ENCODE data around the gene IFNA16. TPM values are rescaled to one million over a fixed set of nuclear protein-coding genes. Genes with fewer than 3 reads are reported as not detected.
"Not testable (repeated sequence)": the region's sequence is repeated elsewhere in the genome, so short reads cannot be mapped to it uniquely, and the experiment has no call there.

Gene IFNA16
- total RNA-seq, 2 donors from 2014 or later, result not detected

DNA sequence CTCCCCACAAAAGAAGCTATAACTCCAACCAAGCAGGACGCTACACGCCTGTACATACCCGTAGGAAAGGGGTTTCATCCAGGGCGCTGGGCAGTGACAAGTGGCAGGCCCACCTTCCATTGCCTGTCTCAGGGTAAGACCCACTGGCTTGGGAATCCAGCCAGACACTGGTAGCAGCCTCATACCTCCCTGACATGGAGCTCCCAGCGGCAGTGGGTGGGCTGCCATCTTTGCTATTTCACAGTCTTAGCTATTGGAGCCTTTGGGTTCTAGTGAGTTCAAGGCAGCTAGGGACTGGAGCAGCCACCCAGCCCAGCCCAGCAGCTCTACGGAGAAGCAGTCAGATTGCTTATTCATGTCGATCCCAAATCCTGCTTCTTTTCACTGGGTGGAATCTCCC lies 6.8 kb downstream of the IFNA16 start:
- TF ChIP-seq POLR2AphosphoS5 (IDR thresholded peaks at IDR 0.05) (no peak), POLR2A (IDR thresholded peaks at IDR 0.05) (no peak), CTCF (IDR thresholded peaks at IDR 0.05) (no peak)
- Histone ChIP-seq H3K36me3 (no peaks in the 10 kb centered on the region), H3K4me3 (no peak overlapping the region), H3K4me1 (replicated peaks) (no peaks in the 10 kb centered on the region), H3K9me3 (no peaks in the 10 kb centered on the region), H3K27ac (no peak overlapping the region), H3K27me3 (replicated peaks; ENCODE audit: insufficient read depth) (no peaks in the 10 kb centered on the region)
- DNase-seq (ENCODE audit: low spot score), result no peak
- intact Hi-C loops (cut with DNase I), result no loop called here
- WGBS, result 93% methylated on average over 7 of the region's 7 CpGs

GRCh38 chr9:21207043-21207442 lies 10.1 kb downstream of the IFNA16 start, which contains the start of gene IFNA10:
IFNA10 (minus strand) TSS chr9:21207143; CDS start chr9:21207097, 46 bp downstream.
- intact Hi-C loops (cut with DNase I); H3K36me3 ChIP-seq; H3K27me3 ChIP-seq (replicated peaks; ENCODE audit: insufficient read depth); H3K4me3 ChIP-seq; H3K4me1 ChIP-seq (replicated peaks); H3K27ac ChIP-seq; H3K9me3 ChIP-seq; DNase-seq (ENCODE audit: low spot score): not testable (repeated sequence)
- 88% methylated on average over 3 of the region's 3 CpGs for WGBS

DNA sequence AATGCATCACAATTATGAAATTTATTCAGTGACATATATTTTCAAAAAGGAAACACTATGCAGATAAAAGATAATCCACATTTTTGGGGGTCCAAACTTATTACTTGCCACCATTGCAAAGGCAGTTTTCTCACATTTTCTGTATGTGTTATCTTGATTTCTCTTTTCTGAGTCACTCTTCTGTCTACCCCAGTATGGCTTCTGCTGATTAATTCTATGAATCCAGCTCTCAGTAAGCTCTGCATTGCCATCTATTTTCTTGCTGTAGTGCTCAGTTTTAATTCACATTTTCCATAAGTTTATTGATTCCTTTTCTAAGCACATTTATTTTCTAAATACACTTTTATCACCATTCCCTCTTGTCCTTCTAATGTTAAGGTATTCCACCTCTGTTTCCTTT lies 11.9 kb downstream of the IFNA16 start:
- TF ChIP-seq POLR2AphosphoS5 (IDR thresholded peaks at IDR 0.05), result no peak
- TF ChIP-seq CTCF (IDR thresholded peaks at IDR 0.05), result no peak
- TF ChIP-seq POLR2A (IDR thresholded peaks at IDR 0.05), result no peak
- Histone ChIP-seq H3K27ac (no peak overlapping the region), H3K4me3 (no peak overlapping the region), H3K9me3 (no peaks in the 10 kb centered on the region), H3K4me1 (replicated peaks) (no peaks in the 10 kb centered on the region), H3K36me3 (no peaks in the 10 kb centered on the region), H3K27me3 (replicated peaks; ENCODE audit: insufficient read depth) (no peaks in the 10 kb centered on the region)
- intact Hi-C loops (cut with DNase I), result no loop called here
- no peak for DNase-seq (ENCODE audit: low spot score)

DNA sequence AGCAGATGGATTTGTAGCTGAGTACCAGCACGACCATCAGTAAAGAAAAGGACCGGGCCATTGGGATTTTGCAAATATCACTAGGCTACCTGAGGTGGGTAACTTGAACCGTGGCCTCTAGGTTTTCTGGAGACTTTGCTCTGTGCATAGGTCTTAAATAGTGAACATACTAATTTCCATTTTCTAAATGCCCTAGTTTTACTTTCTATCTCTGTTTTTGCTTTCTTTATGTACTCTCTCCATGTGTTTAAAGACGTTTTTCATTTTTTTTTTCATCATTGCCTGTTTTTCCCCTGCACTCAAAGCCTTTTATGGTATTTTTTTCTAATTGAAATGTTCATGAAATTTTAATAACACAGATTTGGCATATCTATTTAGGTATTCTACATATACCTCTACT lies 15.0 kb downstream of the IFNA16 start, which contains the start of gene IFNA7:
Gene IFNA7 (minus strand): TSS at position 101 of the 400 bp plus-strand sequence. CDS start 40 bp downstream, at position 61.
- H3K9me3 ChIP-seq; H3K4me3 ChIP-seq; DNase-seq (ENCODE audit: low spot score); H3K27ac ChIP-seq; H3K27me3 ChIP-seq (replicated peaks; ENCODE audit: insufficient read depth); H3K36me3 ChIP-seq; H3K4me1 ChIP-seq (replicated peaks); intact Hi-C loops (cut with DNase I): not testable (repeated sequence)
- WGBS, result 73% methylated on average over 4 of the region's 4 CpGs

- DNase-seq (ENCODE audit: low spot score); H3K4me1 ChIP-seq (replicated peaks); H3K9me3 ChIP-seq; H3K27me3 ChIP-seq (replicated peaks; ENCODE audit: insufficient read depth); H3K27ac ChIP-seq; intact Hi-C loops (cut with DNase I); H3K36me3 ChIP-seq; H3K4me3 ChIP-seq: not testable (repeated sequence)
- 45% methylated on average over 6 of the region's 6 CpGs for WGBS
- peak in 2 of 4 experiments; percentile 23 to 24 for TF ChIP-seq CTCF (IDR thresholded peaks at IDR 0.05)
These were observed 22.0 kb downstream of the IFNA16 start for GRCh38 chr9:21194867-21195776.

GRCh38 chr9:21187487-21187886 lies 29.6 kb downstream of the IFNA16 start, which contains the start of gene IFNA4:
IFNA4 (minus strand) TSS chr9:21187587; CDS start chr9:21187531, 56 bp downstream.
- intact Hi-C loops (cut with DNase I); H3K27me3 ChIP-seq (replicated peaks; ENCODE audit: insufficient read depth); H3K27ac ChIP-seq; H3K4me3 ChIP-seq; H3K9me3 ChIP-seq; DNase-seq (ENCODE audit: low spot score); H3K4me1 ChIP-seq (replicated peaks); H3K36me3 ChIP-seq: not testable (repeated sequence)
- 87% methylated on average over 3 of the region's 3 CpGs for WGBS

All from prostate gland (tissue), 2 donors.